Adrenal gland (tissue), 5 donors: ENCODE results near the gene MET.

ENCODE experiments used
- POLR2A ChIP-seq, 2 donors: fragments of 450-650 bp; IDR thresholded peaks; one replicate each; pipeline ENCODE4 v1.6.1; 2017; ENCODE audit warnings: antibody characterized with exemption in 2 of 2, mild to moderate bottlenecking in 2 of 2, moderate library complexity in 1 of 2
- TF ChIP-seq, protein P1 (sequence below), 6 experiments: fragments of 450-650 bp in 4 of 6; fragments of 200-600 bp in 2 of 6; sonication (generic) in 1 of 6; IDR thresholded peaks; 1 replicate in 5 of 6; 2 replicates in 1 of 6; pipeline versions ENCODE4 v1.5.1 to v1.8.0; 2016 to 2021; ENCODE audit warnings: antibody characterized with exemption in 6 of 6, mild to moderate bottlenecking in 2 of 6, moderate library complexity in 1 of 6
- donor health status: DM: no; HTN: no; CAD: no.

DNA sequence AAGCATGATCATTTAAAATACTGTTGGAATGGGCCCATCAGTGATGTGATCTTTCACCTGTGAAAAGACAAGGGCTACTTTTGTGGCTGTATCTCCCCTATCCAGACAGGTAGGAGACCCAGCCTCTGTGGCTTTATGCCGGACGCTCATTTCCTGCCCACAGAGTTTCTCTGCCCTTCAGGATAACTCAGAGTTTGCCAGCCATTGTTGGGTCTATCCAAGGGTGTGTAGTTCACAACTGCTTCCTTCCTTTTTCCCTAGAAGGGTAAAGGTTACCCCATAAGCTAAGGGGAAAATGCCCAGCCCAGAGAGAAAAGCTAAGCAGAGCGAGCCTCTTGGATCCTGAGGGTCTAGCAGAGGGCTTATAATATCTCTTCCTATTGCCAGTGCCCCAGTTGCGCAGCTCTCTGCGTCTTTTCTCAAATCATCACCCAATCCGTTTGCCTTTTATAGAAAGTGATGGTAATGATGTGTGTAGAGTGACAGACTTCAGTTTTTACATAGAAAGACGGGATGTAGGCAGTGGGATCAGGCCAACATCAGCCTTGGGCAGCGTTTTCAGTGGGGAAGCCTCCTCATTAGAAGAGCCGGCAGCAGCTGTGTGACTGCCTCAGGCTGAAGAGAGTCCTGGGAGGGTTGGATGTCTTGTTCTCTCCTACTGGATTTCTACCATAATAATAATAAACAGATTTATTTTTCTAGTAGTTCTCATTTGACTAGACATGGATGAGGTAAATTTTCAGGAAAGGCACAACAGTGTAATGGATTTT lies 80.5 kb downstream of the MET start:
- TF ChIP-seq, protein P1, sequence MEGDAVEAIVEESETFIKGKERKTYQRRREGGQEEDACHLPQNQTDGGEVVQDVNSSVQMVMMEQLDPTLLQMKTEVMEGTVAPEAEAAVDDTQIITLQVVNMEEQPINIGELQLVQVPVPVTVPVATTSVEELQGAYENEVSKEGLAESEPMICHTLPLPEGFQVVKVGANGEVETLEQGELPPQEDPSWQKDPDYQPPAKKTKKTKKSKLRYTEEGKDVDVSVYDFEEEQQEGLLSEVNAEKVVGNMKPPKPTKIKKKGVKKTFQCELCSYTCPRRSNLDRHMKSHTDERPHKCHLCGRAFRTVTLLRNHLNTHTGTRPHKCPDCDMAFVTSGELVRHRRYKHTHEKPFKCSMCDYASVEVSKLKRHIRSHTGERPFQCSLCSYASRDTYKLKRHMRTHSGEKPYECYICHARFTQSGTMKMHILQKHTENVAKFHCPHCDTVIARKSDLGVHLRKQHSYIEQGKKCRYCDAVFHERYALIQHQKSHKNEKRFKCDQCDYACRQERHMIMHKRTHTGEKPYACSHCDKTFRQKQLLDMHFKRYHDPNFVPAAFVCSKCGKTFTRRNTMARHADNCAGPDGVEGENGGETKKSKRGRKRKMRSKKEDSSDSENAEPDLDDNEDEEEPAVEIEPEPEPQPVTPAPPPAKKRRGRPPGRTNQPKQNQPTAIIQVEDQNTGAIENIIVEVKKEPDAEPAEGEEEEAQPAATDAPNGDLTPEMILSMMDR (IDR thresholded peaks at IDR 0.05), result no peak
- no peak for TF ChIP-seq POLR2A (IDR thresholded peaks at IDR 0.05)
